HG03280 (cell line): ENCODE results near the gene ADAM12.
"Not testable (repeated sequence)": the region's sequence is repeated elsewhere in the genome, so short reads cannot be mapped to it uniquely, and the experiment has no call there.

Experiments used
- ATAC-seq: cut with Tn5 transposase; IDR thresholded peaks from one replicate; pipeline ENCODE4 v1.9.1; 2021; ENCODE audit warnings: mild to moderate bottlenecking, moderate library complexity; ENCODE audit not compliant: unreplicated experiment

The ADAM12 gene

GRCh38 chr10:126191192-126191591 lies 197.1 kb downstream of the ADAM12 start:
- no peak for ATAC-seq

GRCh38 chr10:126188679-126189200 lies 199.5 kb downstream of the ADAM12 start:
- ATAC-seq = no peak

- no peak for ATAC-seq
These were observed 200.9 kb downstream of the ADAM12 start for GRCh38 chr10:126187399-126187798.

- no peak for ATAC-seq
These were observed 201.5 kb downstream of the ADAM12 start for GRCh38 chr10:126186766-126187165.

- ATAC-seq = no peak
These were observed 202.4 kb downstream of the ADAM12 start for GRCh38 chr10:126185676-126186447.

- ATAC-seq = no peak
These were observed 206.7 kb downstream of the ADAM12 start for GRCh38 chr10:126181626-126182025.

GRCh38 chr10:126179637-126180036 lies 208.6 kb downstream of the ADAM12 start:
- ATAC-seq = no peak

GRCh38 chr10:126177417-126178030 lies 210.8 kb downstream of the ADAM12 start:
- ATAC-seq = no peak

GRCh38 chr10:126175641-126176262 lies 212.5 kb downstream of the ADAM12 start:
- ATAC-seq = no peak

GRCh38 chr10:126172755-126173154 lies 215.5 kb downstream of the ADAM12 start:
- ATAC-seq = not testable (repeated sequence)

- no peak for ATAC-seq
These were observed 216.7 kb downstream of the ADAM12 start for GRCh38 chr10:126171555-126171954.

- ATAC-seq = no peak
These were observed 217.5 kb downstream of the ADAM12 start for GRCh38 chr10:126170776-126171175.

GRCh38 chr10:126170371-126170770 lies 217.9 kb downstream of the ADAM12 start:
- no peak for ATAC-seq

GRCh38 chr10:126169899-126170298 lies 218.4 kb downstream of the ADAM12 start:
- no peak for ATAC-seq

GRCh38 chr10:126166797-126167196 lies 221.5 kb downstream of the ADAM12 start:
- no peak for ATAC-seq

- no peak for ATAC-seq
These were observed 222.4 kb downstream of the ADAM12 start for GRCh38 chr10:126165874-126166273.

- no peak for ATAC-seq
These were observed 224.8 kb downstream of the ADAM12 start for GRCh38 chr10:126163506-126163905.

- ATAC-seq = no peak
These were observed 226.6 kb downstream of the ADAM12 start for GRCh38 chr10:126161691-126162090.

GRCh38 chr10:126160971-126161630 lies 227.2 kb downstream of the ADAM12 start:
- ATAC-seq = no peak

- no peak for ATAC-seq
These were observed 227.7 kb downstream of the ADAM12 start for GRCh38 chr10:126160571-126160970.
